ENCODE data around the gene ST6GALNAC6. TPM values are rescaled to one million over a fixed set of nuclear protein-coding genes. Genes with fewer than 3 reads are reported as not detected.
"Not testable (repeated sequence)": the region's sequence is repeated elsewhere in the genome, so short reads cannot be mapped to it uniquely, and the experiment has no call there.

ST6GALNAC6 gene
- total and polyA plus RNA-seq, 7 donors, result 35.6 to 125 (median 109) TPM

DNA sequence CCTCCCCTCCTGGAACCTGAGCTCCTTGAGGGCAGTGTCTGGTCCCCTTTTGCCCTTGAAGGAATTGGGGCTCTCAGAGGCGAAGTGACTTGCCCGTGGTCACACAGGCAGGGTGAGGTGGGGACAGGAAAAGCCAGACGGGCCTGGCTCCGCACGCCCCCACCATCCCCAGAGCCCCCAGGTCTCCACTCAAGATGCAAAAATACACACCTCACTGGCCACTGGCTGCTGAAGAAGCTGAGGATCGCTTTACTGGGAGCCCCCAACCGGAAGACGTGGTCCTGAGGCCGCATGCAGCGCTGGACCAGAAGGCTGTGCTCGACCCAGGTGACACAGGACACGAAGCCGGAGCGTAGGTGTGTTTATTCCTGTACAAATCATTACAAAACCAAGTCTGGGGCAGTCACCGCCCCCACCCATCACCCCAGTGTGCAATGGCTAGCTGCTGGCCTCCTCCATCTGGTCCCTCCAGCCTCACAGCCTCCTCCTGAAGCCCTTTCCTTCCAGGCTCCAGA, 14.4 kb downstream of the ST6GALNAC6 start:
- Histone ChIP-seq H3K27me3 (no peaks in the 10 kb centered on the region), H3K27ac (peak overlapping the region in 1 of 4 donors; percentile 8), H3K4me3 (no peak overlapping the region), H3K4me1 (peaks cover 0 to 4% (median 0%) of the 10 kb centered on the region in 4 donors), H3K36me3 (peaks cover 23 to 46% (median 29%) of the 10 kb centered on the region in 4 donors), H3K9me3 (no peaks in the 10 kb centered on the region)
- DNase-seq, result no peak
- TF ChIP-seq POLR2AphosphoS5 (IDR thresholded peaks at IDR 0.05), result no peak
- TF ChIP-seq POLR2A (IDR thresholded peaks at IDR 0.05), result no peak
- intact Hi-C loops (cut with DNase I), result no loop called here
- WGBS, 2 donors, result 79 to 80% methylated on average over 15 of the region's 15 CpGs

- Histone ChIP-seq H3K4me3 (no peak overlapping the region), H3K27ac (no peak overlapping the region), H3K27me3 (no peaks in the 10 kb centered on the region), H3K36me3 (peaks cover 22 to 41% (median 27%) of the 10 kb centered on the region in 4 donors), H3K4me1 (peaks cover 0 to 4% (median 0%) of the 10 kb centered on the region in 4 donors), H3K9me3 (no peaks in the 10 kb centered on the region)
- WGBS, 2 donors, result 28 to 44% methylated on average over 11 of the region's 11 CpGs
- TF ChIP-seq POLR2A (IDR thresholded peaks at IDR 0.05) (no peak), EP300 (IDR thresholded peaks at IDR 0.05) (no peak), POLR2AphosphoS5 (IDR thresholded peaks at IDR 0.05) (no peak), CTCF (IDR thresholded peaks at IDR 0.05) (no peak)
- DNase-seq, result peak; percentile 70
- intact Hi-C loops (cut with DNase I), result no loop called here
Measured at GRCh38 chr9:127884427-127884911, 14.9 kb downstream of the ST6GALNAC6 start.

DNA sequence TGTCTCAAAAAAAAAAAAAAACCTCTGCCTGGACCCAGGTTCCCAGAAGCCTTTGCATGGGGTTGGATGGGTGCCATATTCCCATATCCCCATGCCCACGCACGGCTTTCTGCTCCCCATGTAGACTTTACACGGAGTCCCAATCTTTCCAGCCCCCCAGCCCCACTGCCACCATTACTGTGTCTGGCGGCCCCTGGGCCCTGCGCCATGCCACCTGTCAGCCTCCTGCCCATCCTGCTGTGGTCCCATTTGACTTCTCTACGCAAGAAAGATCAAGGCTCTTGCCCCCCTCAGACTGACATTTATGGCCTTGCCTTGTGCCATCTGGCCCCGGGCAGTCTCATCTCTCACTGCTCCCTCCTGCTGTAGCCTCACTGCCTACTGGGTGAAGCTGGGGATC, 15.4 kb downstream of the ST6GALNAC6 start:
- H3K27me3 ChIP-seq, result no peaks in the 10 kb centered on the region
- DNase-seq, result no peak
- peaks cover 22 to 39% (median 27%) of the 10 kb centered on the region in 4 donors for H3K36me3 ChIP-seq
- 76 to 80% methylated on average over 7 of the region's 7 CpGs for WGBS, 2 donors
- H3K4me3 ChIP-seq, result no peak overlapping the region
- no peak overlapping the region for H3K27ac ChIP-seq
- TF ChIP-seq CTCF (IDR thresholded peaks at IDR 0.05) (no peak), POLR2A (IDR thresholded peaks at IDR 0.05) (no peak), EP300 (IDR thresholded peaks at IDR 0.05) (no peak), POLR2AphosphoS5 (IDR thresholded peaks at IDR 0.05) (no peak)
- H3K4me1 ChIP-seq, result peaks cover 0 to 4% (median 0%) of the 10 kb centered on the region in 4 donors
- intact Hi-C loops (cut with DNase I), result no loop called here
- no peaks in the 10 kb centered on the region for H3K9me3 ChIP-seq

DNA sequence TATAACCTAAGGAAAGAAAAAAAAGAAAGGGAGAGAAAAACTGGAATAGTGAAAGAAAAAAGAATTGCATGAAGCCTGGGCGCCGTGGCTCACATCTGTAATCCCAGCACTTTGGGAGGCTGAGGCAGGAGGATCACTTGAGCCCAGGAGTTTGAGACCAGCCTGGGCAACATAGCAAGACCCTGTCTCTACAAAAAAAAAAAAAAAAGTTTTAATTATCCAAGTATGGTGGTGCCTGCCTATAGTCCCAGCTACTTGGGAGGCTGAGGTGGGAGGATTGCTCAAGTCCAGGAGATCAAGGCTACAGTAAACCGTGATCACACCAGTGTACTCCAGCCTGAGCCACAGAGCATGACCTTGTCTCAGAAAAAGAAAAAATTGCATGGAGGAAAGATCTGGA, 17.7 kb downstream of the ST6GALNAC6 start:
- intact Hi-C loops (cut with DNase I); DNase-seq; H3K4me3 ChIP-seq; H3K27me3 ChIP-seq; H3K27ac ChIP-seq; H3K9me3 ChIP-seq: not testable (repeated sequence)
- peaks cover 0 to 18% (median 17%) of the 10 kb centered on the region in 4 donors for H3K4me1 ChIP-seq
- peaks cover 8 to 19% (median 12%) of the 10 kb centered on the region in 4 donors for H3K36me3 ChIP-seq
- 69 to 91% methylated on average over 3 of the region's 3 CpGs for WGBS, 2 donors

GRCh38 chr9:127880143-127880542, 19.3 kb downstream of the ST6GALNAC6 start:
- no peak overlapping the region for H3K4me3 ChIP-seq
- no peak for DNase-seq
- intact Hi-C loops (cut with DNase I), result no loop called here
- WGBS, 2 donors, result 70 to 76% methylated on average over 8 of the region's 8 CpGs
- no peak overlapping the region for H3K27ac ChIP-seq
- no peaks in the 10 kb centered on the region for H3K27me3 ChIP-seq
- H3K4me1 ChIP-seq, result peaks cover 0 to 33% (median 32%) of the 10 kb centered on the region in 4 donors
- no peak for TF ChIP-seq POLR2AphosphoS5 (IDR thresholded peaks at IDR 0.05)
- TF ChIP-seq EP300 (IDR thresholded peaks at IDR 0.05), result no peak
- TF ChIP-seq POLR2A (IDR thresholded peaks at IDR 0.05), result no peak
- TF ChIP-seq CTCF (IDR thresholded peaks at IDR 0.05), result no peak
- no peaks in the 10 kb centered on the region for H3K9me3 ChIP-seq
- H3K36me3 ChIP-seq, result peaks cover 0 to 3% (median 0%) of the 10 kb centered on the region in 4 donors

Measured in sigmoid colon (tissue), 7 donors.